B cell (primary cell): ENCODE measurements around the gene TIFAB. TPM values are rescaled to one million over a fixed set of nuclear protein-coding genes. Genes with fewer than 3 reads are reported as not detected.

ENCODE experiments used
- ATAC-seq: fragments of 200-7000 bp; cut with Tn5 transposase; one replicate; pipeline ENCODE4 v1.10.0; 2021; ENCODE audit warnings: low read depth, mild to moderate bottlenecking, moderate number of reproducible peaks, moderate library complexity
- CTCF ChIA-PET: fragments of 350-600 bp; sonication (Branson Sonifier 250); formaldehyde crosslinking; loops from one replicate; lab custom pipeline; 2021; ENCODE audit warnings: antibody characterized with exemption, inconsistent platforms; lab: Charles Lee
- POLR2A ChIA-PET: fragments of 350-600 bp; sonication (Branson Sonifier 250); formaldehyde crosslinking; loops from one replicate; lab custom pipeline; 2021; ENCODE audit warnings: antibody characterized with exemption; lab: Charles Lee
- DNase-seq: peaks from one replicate; pipeline ENCODE4 v3.0.0; 2013
- H2AFZ ChIP-seq: 2 replicates; pipeline ENCODE4 v1.6.1; 2012; ENCODE audit warnings: mild to moderate bottlenecking, low read depth, low read length; ENCODE audit not compliant: insufficient read depth, poor library complexity, severe bottlenecking
- H3K27ac ChIP-seq, 2 donors: 1 replicate in 1 of 2; 2 replicates in 1 of 2; pipeline ENCODE4 v1.5.1; 2012 to 2013; ENCODE audit warnings: low read length in 2 of 2, mild to moderate bottlenecking in 2 of 2, moderate library complexity in 1 of 2
- H3K27me3 ChIP-seq, 4 experiments: fragments of 200-600 bp in 1 of 4; sonication (generic) in 1 of 4; replicated peaks in 1 of 4; 1 replicate in 2 of 4; 2 replicates in 2 of 4; pipeline versions ENCODE4 v1.6.1 to v1.7.0; 2013 to 2016; ENCODE audit warnings: low read length in 3 of 4, mild to moderate bottlenecking in 2 of 4, mixed read lengths in 1 of 4, moderate library complexity in 1 of 4; ENCODE audit not compliant: insufficient read depth in 4 of 4, control insufficient read depth in 3 of 4; ENCODE audit errors: control extremely low read depth in 1 of 4
- H3K36me3 ChIP-seq, 2 experiments: replicated peaks in 1 of 2; 1 replicate in 1 of 2; 2 replicates in 1 of 2; pipeline versions ENCODE4 v1.6.1 to v1.7.1; 2013; ENCODE audit warnings: low read length in 1 of 2; ENCODE audit not compliant: insufficient read depth in 2 of 2, control insufficient read depth in 1 of 2; ENCODE audit errors: control extremely low read depth in 1 of 2, extremely low read depth in 1 of 2
- H3K4me1 ChIP-seq, 2 donors: fragments of 200-600 bp in 1 of 2; sonication (generic) in 1 of 2; 1 replicate in 1 of 2; 2 replicates in 1 of 2; pipeline versions ENCODE4 v1.5.1 to v1.6.1; 2013 to 2017; ENCODE audit warnings: low read length in 2 of 2; ENCODE audit not compliant: control insufficient read depth in 2 of 2, insufficient read depth in 2 of 2
- H3K4me2 ChIP-seq: replicated peaks from 2 replicates; pipeline ENCODE3; 2012; ENCODE audit warnings: mild to moderate bottlenecking, low read depth, low read length; ENCODE audit not compliant: poor library complexity, severe bottlenecking
- H3K4me3 ChIP-seq, 5 experiments: fragments of 200-600 bp in 1 of 5; sonication (generic) in 1 of 5; 1 replicate in 3 of 5; 2 replicates in 2 of 5; pipeline versions ENCODE4 v1.5.1 to v1.7.0; 2011 to 2016; ENCODE audit warnings: low read length in 4 of 5, mild to moderate bottlenecking in 4 of 5, low read depth in 2 of 5, control low read depth in 1 of 5, moderate library complexity in 1 of 5; ENCODE audit not compliant: insufficient read depth in 1 of 5; ENCODE audit errors: control extremely low read depth in 1 of 5, extremely low read depth in 1 of 5
- H3K79me2 ChIP-seq: fragments of 200-600 bp; sonication (generic); one replicate; pipeline ENCODE4 v1.6.0; 2016; ENCODE audit warnings: low read length; ENCODE audit not compliant: control insufficient read depth, insufficient read depth
- H3K9ac ChIP-seq: fragments of 200-600 bp; sonication (generic); 2 replicates; pipeline ENCODE4 v1.6.1; 2017; ENCODE audit warnings: mild to moderate bottlenecking, low read length, moderate library complexity
- H3K9me3 ChIP-seq, 3 donors: one replicate each; pipeline versions ENCODE4 v1.6.1 to v1.7.1; 2013; ENCODE audit warnings: low read length in 2 of 3; ENCODE audit not compliant: control insufficient read depth in 2 of 3, insufficient read depth in 1 of 3; ENCODE audit errors: control extremely low read depth in 1 of 3
- H4K20me1 ChIP-seq: 2 replicates; pipeline ENCODE4 v1.6.0; 2012; ENCODE audit warnings: mild to moderate bottlenecking, low read length; ENCODE audit not compliant: insufficient read depth, control insufficient read depth, poor library complexity, severe bottlenecking
- H3K27ac Mint-ChIP-seq: one replicate; pipeline ENCODE4 v1.8.0; 2021; ENCODE audit warnings: mixed read lengths
- H3K27me3 Mint-ChIP-seq: one replicate; pipeline ENCODE4 v1.8.0; 2021; ENCODE audit warnings: mixed read lengths
- H3K4me1 Mint-ChIP-seq: one replicate; pipeline ENCODE4 v1.8.0; 2021; ENCODE audit warnings: mixed read lengths
- H3K4me3 Mint-ChIP-seq: one replicate; pipeline ENCODE4 v1.8.0; 2021; ENCODE audit warnings: mixed read lengths
- H3K9me3 Mint-ChIP-seq: one replicate; pipeline ENCODE4 v1.8.0; 2022; ENCODE audit warnings: mixed read lengths; ENCODE audit not compliant: insufficient read depth
- CTCF ChIP-seq: fragments of 200-600 bp; IDR thresholded peaks from one replicate; pipeline ENCODE4 v1.8.0; 2022; ENCODE audit warnings: antibody characterized with exemption, mild to moderate bottlenecking
- EZH2 ChIP-seq: IDR thresholded peaks from 2 replicates; pipeline ENCODE4 v1.6.1; 2012; ENCODE audit warnings: borderline replicate concordance, low read depth, mild to moderate bottlenecking, moderate library complexity, low read length; ENCODE audit not compliant: insufficient read depth, poor library complexity, severe bottlenecking
- WGBS: methylation state at CpG from one replicate; pipeline ENCODE4 v1.1.5; 2013; ENCODE audit warnings: missing lambda C conversion rate; ENCODE audit not compliant: insufficient coverage; 5-methylcytosine and 5-hydroxymethylcytosine counted together
- intact Hi-C: fragments of 100-400 bp; cut with micrococcal nuclease; formaldehyde crosslinking; loops from one replicate; pipeline ENCODE4 v1.10.0; 2022
- polyA plus RNA-seq: library from polyadenylated mRNA; depleted of rRNA; stranded (reverse); fragments of >200 nt; gene quantifications from 2 replicates; pipeline ENCODE4 v1.2.3, GENCODE V29; 2012
- total RNA-seq, 2 donors: library from RNA; stranded (reverse); fragments of 120-200 nt in 1 of 2; gene quantifications; 1 replicate in 1 of 2; 2 replicates in 1 of 2; pipeline versions ENCODE4 v1.2.3 to v1.2.4, GENCODE V29; 2013 to 2022

The TIFAB gene
- total and polyA plus RNA-seq, 2 donors (not counting 1 experiment from before 2014, with no cell fraction given), result not detected

- CTCF ChIA-PET, result no interaction called here
- no peak overlapping the region for H3K27ac ChIP-seq
- POLR2A ChIA-PET, result no interaction called here
- Mint-ChIP-seq H3K9me3 (peaks cover 9% of the 10 kb centered on the region), H3K27me3 (peaks cover 45% of the 10 kb centered on the region), H3K4me1 (no peaks in the 10 kb centered on the region), H3K4me3 (no peak overlapping the region), H3K27ac (no peak overlapping the region)
- H3K4me2 ChIP-seq, result no peak overlapping the region
- ATAC-seq, result no peak
- H3K4me3 ChIP-seq, result no peak overlapping the region
- intact Hi-C loops, result no loop called here
- TF ChIP-seq EZH2, result no peak
- TF ChIP-seq CTCF, result no peak
- H3K4me1 ChIP-seq, result no peaks in the 10 kb centered on the region
- no peaks in the 10 kb centered on the region for H4K20me1 ChIP-seq
- peaks cover 0 to 10% (median 5%) of the 10 kb centered on the region in 4 experiments for H3K27me3 ChIP-seq
- peaks cover 0 to 6% (median 2%) of the 10 kb centered on the region in 3 donors for H3K9me3 ChIP-seq
- H3K79me2 ChIP-seq, result no peaks in the 10 kb centered on the region
- no peak for DNase-seq
- H2AFZ ChIP-seq, result no peak overlapping the region
- H3K36me3 ChIP-seq, result no peaks in the 10 kb centered on the region
- H3K9ac ChIP-seq, result no peak overlapping the region
Measured at GRCh38 chr5:135417083-135417482, 35.1 kb downstream of the TIFAB start.

- ChIA-PET CTCF (interaction anchor here (1.0 kb wide), 1 partner anchor 21 kb away, joined by 3 read pairs; no protein-coding TSS in a partner anchor), POLR2A (no interaction called here)
- Histone ChIP-seq H2AFZ (no peak overlapping the region), H3K79me2 (no peaks in the 10 kb centered on the region), H3K27ac (no peak overlapping the region), H3K36me3 (no peaks in the 10 kb centered on the region), H4K20me1 (no peaks in the 10 kb centered on the region), H3K9me3 (peaks cover 0 to 6% (median 3%) of the 10 kb centered on the region in 3 donors), H3K27me3 (no peaks in the 10 kb centered on the region), H3K4me1 (peaks cover 2% of the 10 kb centered on the region in 2 donors), H3K4me2 (no peak overlapping the region), H3K4me3 (no peak overlapping the region), H3K9ac (no peak overlapping the region)
- no peak for DNase-seq
- Mint-ChIP-seq H3K27me3 (peaks cover 8% of the 10 kb centered on the region), H3K27ac (no peak overlapping the region), H3K4me1 (peaks cover 4% of the 10 kb centered on the region), H3K9me3 (no peaks in the 10 kb centered on the region), H3K4me3 (no peak overlapping the region)
- ATAC-seq, result no peak
- no CpG with 5 or more reads among the region's 2 CpGs for WGBS
- TF ChIP-seq CTCF (no peak), EZH2 (no peak)
- intact Hi-C loops, result no loop called here
Measured at GRCh38 chr5:135405082-135405481, 47.1 kb downstream of the TIFAB start.
